Peyer's patch (tissue), 4 donors: ENCODE data around the gene CD27.

Experiments
- POLR2A ChIP-seq, 2 donors: fragments of 450-650 bp; IDR thresholded peaks; one replicate each; pipeline ENCODE4 v1.5.1; 2017; ENCODE audit warnings: antibody characterized with exemption in 2 of 2, mild to moderate bottlenecking in 2 of 2, moderate library complexity in 2 of 2
- TF ChIP-seq, protein P1 (sequence below), 6 experiments: fragments of 450-650 bp in 4 of 6; fragments of 200-600 bp in 2 of 6; sonication (generic) in 1 of 6; IDR thresholded peaks; one replicate each; pipeline ENCODE4 v1.5.1; 2017 to 2019; ENCODE audit warnings: antibody characterized with exemption in 6 of 6, mild to moderate bottlenecking in 3 of 6, moderate library complexity in 1 of 6

DNA sequence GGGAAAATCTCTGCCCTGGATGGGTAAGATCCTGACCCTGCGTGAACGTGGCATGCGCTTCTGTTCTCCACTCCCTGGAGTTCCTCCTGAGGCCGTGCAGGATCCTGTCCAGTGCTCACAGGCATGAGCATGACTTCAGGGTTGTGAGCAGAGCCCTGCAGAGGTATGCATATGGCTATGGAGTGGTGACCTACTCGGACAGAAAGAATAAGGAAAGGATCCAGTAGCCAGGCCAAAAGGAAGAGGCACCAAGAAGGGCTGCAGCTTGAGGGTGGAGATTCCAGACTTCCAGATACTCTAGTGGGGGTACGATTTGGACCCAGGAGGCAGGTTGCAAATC, 20.8 kb upstream of the CD27 start:
- TF ChIP-seq, protein P1, sequence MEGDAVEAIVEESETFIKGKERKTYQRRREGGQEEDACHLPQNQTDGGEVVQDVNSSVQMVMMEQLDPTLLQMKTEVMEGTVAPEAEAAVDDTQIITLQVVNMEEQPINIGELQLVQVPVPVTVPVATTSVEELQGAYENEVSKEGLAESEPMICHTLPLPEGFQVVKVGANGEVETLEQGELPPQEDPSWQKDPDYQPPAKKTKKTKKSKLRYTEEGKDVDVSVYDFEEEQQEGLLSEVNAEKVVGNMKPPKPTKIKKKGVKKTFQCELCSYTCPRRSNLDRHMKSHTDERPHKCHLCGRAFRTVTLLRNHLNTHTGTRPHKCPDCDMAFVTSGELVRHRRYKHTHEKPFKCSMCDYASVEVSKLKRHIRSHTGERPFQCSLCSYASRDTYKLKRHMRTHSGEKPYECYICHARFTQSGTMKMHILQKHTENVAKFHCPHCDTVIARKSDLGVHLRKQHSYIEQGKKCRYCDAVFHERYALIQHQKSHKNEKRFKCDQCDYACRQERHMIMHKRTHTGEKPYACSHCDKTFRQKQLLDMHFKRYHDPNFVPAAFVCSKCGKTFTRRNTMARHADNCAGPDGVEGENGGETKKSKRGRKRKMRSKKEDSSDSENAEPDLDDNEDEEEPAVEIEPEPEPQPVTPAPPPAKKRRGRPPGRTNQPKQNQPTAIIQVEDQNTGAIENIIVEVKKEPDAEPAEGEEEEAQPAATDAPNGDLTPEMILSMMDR (IDR thresholded peaks at IDR 0.05): no peak
- no peak for TF ChIP-seq POLR2A (IDR thresholded peaks at IDR 0.05)
